ENCODE measurements around the gene TMEM167B.

DNA sequence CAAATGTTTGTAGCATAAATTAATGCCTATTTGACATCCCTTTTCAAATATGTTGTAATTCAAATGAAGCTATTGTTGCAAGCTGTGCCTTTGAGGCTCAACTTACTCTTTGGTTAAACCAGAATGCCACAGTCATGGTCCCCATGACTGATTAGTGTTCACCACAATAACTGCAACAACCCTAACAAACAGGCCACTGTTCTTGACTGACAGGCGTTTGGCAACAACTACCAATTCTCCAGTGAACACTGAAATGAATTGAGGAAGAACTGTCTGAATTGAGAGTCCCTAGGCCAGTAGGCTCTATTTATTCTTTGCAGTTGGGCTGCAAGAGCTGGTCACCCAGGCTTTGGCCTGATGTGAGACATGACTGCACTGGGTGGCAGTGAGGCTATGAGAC lies 6.6 kb upstream of the TMEM167B start:
- TF ChIP-seq, protein P1, sequence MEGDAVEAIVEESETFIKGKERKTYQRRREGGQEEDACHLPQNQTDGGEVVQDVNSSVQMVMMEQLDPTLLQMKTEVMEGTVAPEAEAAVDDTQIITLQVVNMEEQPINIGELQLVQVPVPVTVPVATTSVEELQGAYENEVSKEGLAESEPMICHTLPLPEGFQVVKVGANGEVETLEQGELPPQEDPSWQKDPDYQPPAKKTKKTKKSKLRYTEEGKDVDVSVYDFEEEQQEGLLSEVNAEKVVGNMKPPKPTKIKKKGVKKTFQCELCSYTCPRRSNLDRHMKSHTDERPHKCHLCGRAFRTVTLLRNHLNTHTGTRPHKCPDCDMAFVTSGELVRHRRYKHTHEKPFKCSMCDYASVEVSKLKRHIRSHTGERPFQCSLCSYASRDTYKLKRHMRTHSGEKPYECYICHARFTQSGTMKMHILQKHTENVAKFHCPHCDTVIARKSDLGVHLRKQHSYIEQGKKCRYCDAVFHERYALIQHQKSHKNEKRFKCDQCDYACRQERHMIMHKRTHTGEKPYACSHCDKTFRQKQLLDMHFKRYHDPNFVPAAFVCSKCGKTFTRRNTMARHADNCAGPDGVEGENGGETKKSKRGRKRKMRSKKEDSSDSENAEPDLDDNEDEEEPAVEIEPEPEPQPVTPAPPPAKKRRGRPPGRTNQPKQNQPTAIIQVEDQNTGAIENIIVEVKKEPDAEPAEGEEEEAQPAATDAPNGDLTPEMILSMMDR (IDR thresholded peaks at IDR 0.05; ENCODE audit: low read depth, low read length): no peak
- no peak for TF ChIP-seq MYC (IDR thresholded peaks at IDR 0.05; ENCODE audit: low read depth, low read length)
